ENCODE results near the gene SAXO2.
"Not testable (repeated sequence)": the region's sequence is repeated elsewhere in the genome, so short reads cannot be mapped to it uniquely, and the experiment has no call there.

- not testable (repeated sequence) for TF ChIP-seq CTCF (IDR thresholded peaks at IDR 0.05; ENCODE audit: control extremely low read depth in 1 of 3, insufficient read depth in 1 of 3, low read depth in 1 of 3, low read length in 3 of 3); RXRA (IDR thresholded peaks at IDR 0.05; ENCODE audit: insufficient read depth, low read depth, low read length); POLR2A (IDR thresholded peaks at IDR 0.05; ENCODE audit: control extremely low read depth in 1 of 2, low read depth in 2 of 2, low read length in 2 of 2); BRCA1 (IDR thresholded peaks at IDR 0.05; ENCODE audit: low read depth, low read length); CHD1 (IDR thresholded peaks at IDR 0.05; ENCODE audit: low read depth, low read length); POLR2AphosphoS5 (IDR thresholded peaks at IDR 0.05; ENCODE audit: low read depth, low read length); CEBPB (IDR thresholded peaks at IDR 0.05; ENCODE audit: low read depth, low read length); RNF2 (IDR thresholded peaks at IDR 0.05; ENCODE audit: borderline replicate concordance, low read depth, low read length, missing control alignments, poor library complexity, severe bottlenecking)
Measured at GRCh38 chr15:82326896-82327295, 64.3 kb downstream of the SAXO2 start.
